Type B pancreatic cell (in vitro differentiated cells): Measurements from ENCODE around the gene CALR3. TPM values are rescaled to one million over a fixed set of nuclear protein-coding genes. Genes with fewer than 3 reads are reported as not detected.

Experiments
- DNase-seq: peaks from one replicate; pipeline ENCODE4 v3.0.0; 2021; ENCODE audit warnings: mixed read lengths; ENCODE audit not compliant: unreplicated experiment; ENCODE audit errors: extremely low spot score
- H3K27ac Mint-ChIP-seq: 2 replicates; pipeline ENCODE4 v1.8.0; 2021; ENCODE audit warnings: mild to moderate bottlenecking, mixed read lengths
- H3K27me3 Mint-ChIP-seq: 2 replicates; pipeline ENCODE4 v1.8.0; 2021; ENCODE audit warnings: mixed read lengths
- H3K36me3 Mint-ChIP-seq: 2 replicates; pipeline ENCODE4 v1.8.0; 2021; ENCODE audit warnings: mixed read lengths
- H3K4me1 Mint-ChIP-seq: one replicate; pipeline ENCODE4 v1.8.0; 2021; ENCODE audit warnings: mixed read lengths; ENCODE audit not compliant: unreplicated experiment
- H3K4me3 Mint-ChIP-seq: 2 replicates; pipeline ENCODE4 v1.8.0; 2021; ENCODE audit warnings: mild to moderate bottlenecking, mixed read lengths
- H3K9me3 Mint-ChIP-seq: 2 replicates; pipeline ENCODE4 v1.8.0; 2021; ENCODE audit warnings: mixed read lengths
- CTCF ChIP-seq: fragments of 200-600 bp; sonication (generic); conservative IDR thresholded peaks from 2 replicates; pipeline ENCODE4 v1.5.0; 2021; ENCODE audit warnings: antibody characterized with exemption, mild to moderate bottlenecking
- total RNA-seq: library from RNA; stranded (reverse); gene quantifications from 2 replicates; pipeline ENCODE4 v1.2.1, GENCODE V29; 2021; ENCODE audit warnings: low replicate concordance

Gene CALR3
- total RNA-seq, 1 donor from 2014 or later = not detected

GRCh38 chr19:16527334-16527935, 31.5 kb upstream of the CALR3 start:
- H3K27me3 Mint-ChIP-seq = no peaks in the 10 kb centered on the region
- no peaks in the 10 kb centered on the region for H3K4me1 Mint-ChIP-seq
- TF ChIP-seq CTCF = no peak
- H3K4me3 Mint-ChIP-seq = peak overlapping the region; percentile 72
- peak overlapping the region; percentile 94 for H3K27ac Mint-ChIP-seq
- H3K9me3 Mint-ChIP-seq = no peaks in the 10 kb centered on the region
- peaks cover 11% of the 10 kb centered on the region for H3K36me3 Mint-ChIP-seq
- DNase-seq = no peak

- no peak overlapping the region for H3K27ac Mint-ChIP-seq
- no peaks in the 10 kb centered on the region for H3K27me3 Mint-ChIP-seq
- H3K9me3 Mint-ChIP-seq = no peaks in the 10 kb centered on the region
- H3K4me1 Mint-ChIP-seq = no peaks in the 10 kb centered on the region
- DNase-seq = no peak
- peaks cover 4% of the 10 kb centered on the region for H3K36me3 Mint-ChIP-seq
- H3K4me3 Mint-ChIP-seq = no peak overlapping the region
- TF ChIP-seq CTCF = no peak
These were observed 29.9 kb upstream of the CALR3 start for GRCh38 chr19:16525751-16526481.

- H3K4me1 Mint-ChIP-seq = no peaks in the 10 kb centered on the region
- H3K36me3 Mint-ChIP-seq = peaks cover 4% of the 10 kb centered on the region
- no peaks in the 10 kb centered on the region for H3K27me3 Mint-ChIP-seq
- no peak for TF ChIP-seq CTCF
- no peak overlapping the region for H3K27ac Mint-ChIP-seq
- no peak overlapping the region for H3K4me3 Mint-ChIP-seq
- DNase-seq = no peak
- H3K9me3 Mint-ChIP-seq = no peaks in the 10 kb centered on the region
These were observed 29.2 kb upstream of the CALR3 start for GRCh38 chr19:16524991-16525734.

- H3K36me3 Mint-ChIP-seq = peaks cover 7% of the 10 kb centered on the region
- no peak for DNase-seq
- TF ChIP-seq CTCF = no peak
- no peaks in the 10 kb centered on the region for H3K27me3 Mint-ChIP-seq
- no peaks in the 10 kb centered on the region for H3K9me3 Mint-ChIP-seq
- no peaks in the 10 kb centered on the region for H3K4me1 Mint-ChIP-seq
- no peak overlapping the region for H3K27ac Mint-ChIP-seq
- H3K4me3 Mint-ChIP-seq = no peak overlapping the region
These were observed 26.8 kb upstream of the CALR3 start for GRCh38 chr19:16522559-16523377.

- no peaks in the 10 kb centered on the region for H3K9me3 Mint-ChIP-seq
- peaks cover 3% of the 10 kb centered on the region for H3K36me3 Mint-ChIP-seq
- no peaks in the 10 kb centered on the region for H3K4me1 Mint-ChIP-seq
- no peak overlapping the region for H3K4me3 Mint-ChIP-seq
- TF ChIP-seq CTCF = no peak
- H3K27me3 Mint-ChIP-seq = no peaks in the 10 kb centered on the region
- no peak for DNase-seq
- H3K27ac Mint-ChIP-seq = no peak overlapping the region
These were observed 25.8 kb upstream of the CALR3 start for GRCh38 chr19:16521715-16522289.
